ENCODE measurements around the gene UNC119.

UNC119 gene

GRCh38 chr17:28552176-28552999, at the start of gene UNC119:
UNC119 (minus strand) TSS chr17:28552624; CDS start chr17:28552557, 67 bp downstream.
- Histone ChIP-seq H3K4me1 (ENCODE audit: control insufficient read depth, insufficient read depth, low read length) (peaks cover 19% of the 10 kb centered on the region), H3K27me3 (ENCODE audit: control insufficient read depth, insufficient read depth, low read length) (no peaks in the 10 kb centered on the region)

GRCh38 chr17:28599311-28600184, 47.1 kb upstream of the UNC119 start:
- Histone ChIP-seq H3K9me3 (ENCODE audit: control insufficient read depth, low read length) (no peaks in the 10 kb centered on the region), H3K9ac (ENCODE audit: low read length) (peak overlapping the region; percentile 74), H3K36me3 (ENCODE audit: control insufficient read depth, insufficient read depth, low read length) (no peaks in the 10 kb centered on the region), H3K27me3 (ENCODE audit: control insufficient read depth, insufficient read depth, low read length) (no peaks in the 10 kb centered on the region), H3K4me3 (ENCODE audit: low read length) (peak overlapping the region; percentile 78), H3K4me1 (ENCODE audit: control insufficient read depth, insufficient read depth, low read length) (peaks cover 11% of the 10 kb centered on the region)

More at GRCh38 chr17:28552176-28552999, at the start of gene UNC119:
- H3K36me3 ChIP-seq (ENCODE audit: control insufficient read depth, insufficient read depth, low read length): peaks cover 13% of the 10 kb centered on the region
- H3K9me3 ChIP-seq (ENCODE audit: control insufficient read depth, low read length): no peaks in the 10 kb centered on the region
- H3K9ac ChIP-seq (ENCODE audit: low read length): peak within 1 kb of the TSS; percentile 58
- no peak within 1 kb of the TSS for H3K4me3 ChIP-seq (ENCODE audit: low read length)

GRCh38 chr17:28598799-28599310, 46.4 kb upstream of the UNC119 start, which contains the start of gene SPAG5:
SPAG5 (minus strand) TSS chr17:28599025; CDS start chr17:28598946, 79 bp downstream.
- Histone ChIP-seq H3K9ac (ENCODE audit: low read length) (peak within 1 kb of the TSS; percentile 74), H3K9me3 (ENCODE audit: control insufficient read depth, low read length) (no peaks in the 10 kb centered on the region), H3K4me1 (ENCODE audit: control insufficient read depth, insufficient read depth, low read length) (peaks cover 11% of the 10 kb centered on the region), H3K4me3 (ENCODE audit: low read length) (peak within 1 kb of the TSS; percentile 78), H3K27me3 (ENCODE audit: control insufficient read depth, insufficient read depth, low read length) (no peaks in the 10 kb centered on the region), H3K36me3 (ENCODE audit: control insufficient read depth, insufficient read depth, low read length) (no peaks in the 10 kb centered on the region)

GRCh38 chr17:28598389-28598788, 46.0 kb upstream of the UNC119 start:
- peak overlapping the region; percentile 78 for H3K4me3 ChIP-seq (ENCODE audit: low read length)
- H3K9ac ChIP-seq (ENCODE audit: low read length): peak overlapping the region; percentile 74
- no peaks in the 10 kb centered on the region for H3K9me3 ChIP-seq (ENCODE audit: control insufficient read depth, low read length)
- H3K36me3 ChIP-seq (ENCODE audit: control insufficient read depth, insufficient read depth, low read length): no peaks in the 10 kb centered on the region
- H3K27me3 ChIP-seq (ENCODE audit: control insufficient read depth, insufficient read depth, low read length): no peaks in the 10 kb centered on the region
- H3K4me1 ChIP-seq (ENCODE audit: control insufficient read depth, insufficient read depth, low read length): peaks cover 11% of the 10 kb centered on the region

- Histone ChIP-seq H3K36me3 (ENCODE audit: control insufficient read depth, insufficient read depth, low read length) (no peaks in the 10 kb centered on the region), H3K4me3 (ENCODE audit: low read length) (peak overlapping the region; percentile 78), H3K9ac (ENCODE audit: low read length) (peak overlapping the region; percentile 74), H3K27me3 (ENCODE audit: control insufficient read depth, insufficient read depth, low read length) (no peaks in the 10 kb centered on the region), H3K4me1 (ENCODE audit: control insufficient read depth, insufficient read depth, low read length) (peaks cover 11% of the 10 kb centered on the region), H3K9me3 (ENCODE audit: control insufficient read depth, low read length) (no peaks in the 10 kb centered on the region)
These were observed 45.4 kb upstream of the UNC119 start for GRCh38 chr17:28597606-28598383.

- Histone ChIP-seq H3K4me1 (ENCODE audit: control insufficient read depth, insufficient read depth, low read length) (no peaks in the 10 kb centered on the region), H3K36me3 (ENCODE audit: control insufficient read depth, insufficient read depth, low read length) (peaks cover 3% of the 10 kb centered on the region), H3K9me3 (ENCODE audit: control insufficient read depth, low read length) (no peaks in the 10 kb centered on the region), H3K9ac (ENCODE audit: low read length) (no peak overlapping the region), H3K4me3 (ENCODE audit: low read length) (no peak overlapping the region), H3K27me3 (ENCODE audit: control insufficient read depth, insufficient read depth, low read length) (no peaks in the 10 kb centered on the region)
These were observed 39.8 kb upstream of the UNC119 start for GRCh38 chr17:28592260-28592659.

- Histone ChIP-seq H3K4me3 (ENCODE audit: low read length) (no peak overlapping the region), H3K4me1 (ENCODE audit: control insufficient read depth, insufficient read depth, low read length) (no peaks in the 10 kb centered on the region), H3K9ac (ENCODE audit: low read length) (no peak overlapping the region), H3K36me3 (ENCODE audit: control insufficient read depth, insufficient read depth, low read length) (no peaks in the 10 kb centered on the region), H3K27me3 (ENCODE audit: control insufficient read depth, insufficient read depth, low read length) (no peaks in the 10 kb centered on the region), H3K9me3 (ENCODE audit: control insufficient read depth, low read length) (no peaks in the 10 kb centered on the region)
These were observed 33.4 kb upstream of the UNC119 start for GRCh38 chr17:28585851-28586250.

GRCh38 chr17:28584434-28584833, 32.0 kb upstream of the UNC119 start:
- H3K4me1 ChIP-seq (ENCODE audit: control insufficient read depth, insufficient read depth, low read length): no peaks in the 10 kb centered on the region
- no peaks in the 10 kb centered on the region for H3K27me3 ChIP-seq (ENCODE audit: control insufficient read depth, insufficient read depth, low read length)
- no peaks in the 10 kb centered on the region for H3K36me3 ChIP-seq (ENCODE audit: control insufficient read depth, insufficient read depth, low read length)
- no peak overlapping the region for H3K4me3 ChIP-seq (ENCODE audit: low read length)
- no peaks in the 10 kb centered on the region for H3K9me3 ChIP-seq (ENCODE audit: control insufficient read depth, low read length)
- no peak overlapping the region for H3K9ac ChIP-seq (ENCODE audit: low read length)

GRCh38 chr17:28582513-28582912, 30.1 kb upstream of the UNC119 start:
- H3K4me3 ChIP-seq (ENCODE audit: low read length): no peak overlapping the region
- H3K9ac ChIP-seq (ENCODE audit: low read length): no peak overlapping the region
- H3K36me3 ChIP-seq (ENCODE audit: control insufficient read depth, insufficient read depth, low read length): no peaks in the 10 kb centered on the region
- no peaks in the 10 kb centered on the region for H3K27me3 ChIP-seq (ENCODE audit: control insufficient read depth, insufficient read depth, low read length)
- H3K9me3 ChIP-seq (ENCODE audit: control insufficient read depth, low read length): no peaks in the 10 kb centered on the region
- H3K4me1 ChIP-seq (ENCODE audit: control insufficient read depth, insufficient read depth, low read length): no peaks in the 10 kb centered on the region

- no peak overlapping the region for H3K9ac ChIP-seq (ENCODE audit: low read length)
- no peaks in the 10 kb centered on the region for H3K27me3 ChIP-seq (ENCODE audit: control insufficient read depth, insufficient read depth, low read length)
- peaks cover 6% of the 10 kb centered on the region for H3K4me1 ChIP-seq (ENCODE audit: control insufficient read depth, insufficient read depth, low read length)
- H3K36me3 ChIP-seq (ENCODE audit: control insufficient read depth, insufficient read depth, low read length): no peaks in the 10 kb centered on the region
- no peaks in the 10 kb centered on the region for H3K9me3 ChIP-seq (ENCODE audit: control insufficient read depth, low read length)
- H3K4me3 ChIP-seq (ENCODE audit: low read length): no peak overlapping the region
These were observed 28.5 kb upstream of the UNC119 start for GRCh38 chr17:28580959-28581358.

GRCh38 chr17:28579526-28579925, 27.1 kb upstream of the UNC119 start:
- Histone ChIP-seq H3K9me3 (ENCODE audit: control insufficient read depth, low read length) (no peaks in the 10 kb centered on the region), H3K4me1 (ENCODE audit: control insufficient read depth, insufficient read depth, low read length) (peaks cover 6% of the 10 kb centered on the region), H3K27me3 (ENCODE audit: control insufficient read depth, insufficient read depth, low read length) (no peaks in the 10 kb centered on the region), H3K4me3 (ENCODE audit: low read length) (no peak overlapping the region), H3K9ac (ENCODE audit: low read length) (no peak overlapping the region), H3K36me3 (ENCODE audit: control insufficient read depth, insufficient read depth, low read length) (no peaks in the 10 kb centered on the region)

Data from mucosa of stomach (tissue), 1 donor.